Measurements from ENCODE around the gene OLFML2A.
A peak's percentile ranks its signal among the peaks of the same experiment; 100 is the strongest.
"Not testable (repeated sequence)": the region's sequence is repeated elsewhere in the genome, so short reads cannot be mapped to it uniquely, and the experiment has no call there.

OLFML2A gene

GRCh38 chr9:124776954-124777648, at the start of gene OLFML2A:
Gene OLFML2A (plus strand): TSS chr9:124777133. CDS start chr9:124777271, 138 bp downstream.
- DNase-seq = peak; percentile 20

- DNase-seq = no peak
Measured at GRCh38 chr9:124730772-124731171, 46.2 kb upstream of the OLFML2A start.

GRCh38 chr9:124733964-124734740, 42.8 kb upstream of the OLFML2A start:
- DNase-seq = no peak

GRCh38 chr9:124734741-124735083, 42.2 kb upstream of the OLFML2A start:
- not testable (repeated sequence) for DNase-seq

DNA sequence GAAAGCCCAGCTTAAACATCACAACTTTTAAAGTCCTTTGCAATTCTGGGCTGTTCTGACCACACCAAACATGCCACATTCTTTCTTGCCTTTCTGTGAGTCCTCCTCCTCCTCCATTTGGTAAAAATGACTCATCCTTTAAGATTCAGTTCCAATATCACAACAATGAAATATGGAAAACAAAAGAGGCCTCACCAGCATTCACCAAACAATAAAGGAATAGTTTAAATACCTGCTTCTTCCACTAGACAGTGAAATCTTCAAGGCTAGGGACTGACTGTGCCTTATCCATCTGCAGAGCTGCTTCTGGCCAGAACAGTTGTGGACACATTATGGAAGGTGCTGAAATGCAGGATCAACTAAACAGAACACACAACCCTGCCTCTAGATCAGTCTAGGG, 41.8 kb upstream of the OLFML2A start:
- peak; percentile 53 for DNase-seq

DNA sequence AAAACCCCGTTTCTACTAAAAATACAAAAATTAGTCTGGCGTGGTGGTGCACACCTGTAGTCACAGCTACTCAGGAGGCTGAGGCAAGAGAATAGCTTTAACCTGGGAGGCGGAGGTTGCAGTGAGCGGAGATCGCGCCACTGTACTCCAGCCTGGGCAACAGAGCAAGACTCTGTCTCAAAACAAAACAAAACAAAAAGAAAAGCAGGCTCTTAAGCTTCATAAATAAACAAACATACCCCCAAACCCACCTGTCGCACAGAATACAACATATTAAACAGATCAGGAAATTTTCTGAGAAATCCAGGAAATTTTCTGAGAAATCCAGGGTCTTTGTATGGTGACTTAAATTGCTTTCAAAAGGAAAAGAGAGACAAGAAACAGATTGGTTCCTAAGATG, 38.9 kb upstream of the OLFML2A start:
- not testable (repeated sequence) for DNase-seq

- no peak for DNase-seq
Measured at GRCh38 chr9:124739360-124739759, 37.6 kb upstream of the OLFML2A start.

DNA sequence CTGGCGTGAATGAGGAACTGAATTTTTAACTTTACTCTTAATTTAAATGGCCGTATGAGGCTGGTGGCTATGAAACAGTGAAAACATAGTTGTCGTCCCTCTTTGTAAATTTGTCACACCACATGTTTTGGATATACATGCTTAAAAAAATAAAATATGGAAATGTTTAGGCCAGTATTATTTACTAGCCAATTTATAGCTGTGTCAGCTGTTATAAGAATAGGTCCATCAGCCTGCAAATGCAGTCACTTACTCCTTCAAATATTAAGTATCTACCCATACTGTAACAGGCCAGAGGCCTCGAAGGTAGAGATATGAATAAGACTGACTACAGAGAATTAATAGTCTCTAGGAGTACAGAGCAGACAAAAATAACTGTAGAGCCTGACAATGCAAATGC, 35.8 kb upstream of the OLFML2A start:
- DNase-seq = no peak

DNA sequence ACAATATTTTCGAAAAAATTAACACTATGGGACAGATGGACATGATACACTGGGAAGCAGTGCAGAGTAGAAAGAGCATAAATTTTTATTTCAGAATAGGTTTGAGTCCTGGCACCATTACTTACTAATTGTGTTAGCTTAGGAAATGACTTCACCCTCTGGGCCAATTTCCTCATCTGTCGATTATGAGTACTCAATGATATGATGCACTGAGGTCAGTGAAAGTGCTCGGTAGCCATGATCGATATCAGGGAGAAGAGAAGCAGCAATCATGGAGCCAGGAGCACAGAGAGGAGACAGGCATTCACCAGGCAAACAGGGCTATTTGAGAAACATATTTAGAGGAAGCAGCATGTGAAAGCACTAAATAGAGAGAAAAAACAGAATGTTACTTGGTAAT, 35.3 kb upstream of the OLFML2A start:
- DNase-seq = no peak

- no peak for DNase-seq
Measured at GRCh38 chr9:124742940-124743339, 34.0 kb upstream of the OLFML2A start.

GRCh38 chr9:124743686-124744348, 33.1 kb upstream of the OLFML2A start:
- DNase-seq = no peak

- DNase-seq = no peak
Measured at GRCh38 chr9:124747065-124747464, 29.9 kb upstream of the OLFML2A start.

DNA sequence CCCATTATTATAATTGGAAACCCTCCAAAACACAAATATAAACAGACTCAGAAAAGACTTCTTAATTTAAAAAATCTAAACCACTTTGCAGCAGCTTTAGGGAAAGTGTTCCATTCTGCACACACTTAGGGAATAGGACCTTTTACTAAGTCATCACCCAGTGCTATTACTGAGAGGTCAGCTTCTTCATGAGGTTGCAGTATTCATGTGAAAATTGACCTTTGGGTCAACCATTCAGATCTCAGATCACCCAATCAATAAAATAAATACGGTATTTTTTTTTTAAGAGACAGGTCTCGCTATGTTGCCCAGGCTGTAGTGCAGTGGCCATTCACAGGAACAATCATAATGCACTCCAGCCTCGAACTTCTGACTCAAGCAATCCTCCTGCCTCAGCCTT, 27.6 kb upstream of the OLFML2A start:
- DNase-seq = no peak

DNA sequence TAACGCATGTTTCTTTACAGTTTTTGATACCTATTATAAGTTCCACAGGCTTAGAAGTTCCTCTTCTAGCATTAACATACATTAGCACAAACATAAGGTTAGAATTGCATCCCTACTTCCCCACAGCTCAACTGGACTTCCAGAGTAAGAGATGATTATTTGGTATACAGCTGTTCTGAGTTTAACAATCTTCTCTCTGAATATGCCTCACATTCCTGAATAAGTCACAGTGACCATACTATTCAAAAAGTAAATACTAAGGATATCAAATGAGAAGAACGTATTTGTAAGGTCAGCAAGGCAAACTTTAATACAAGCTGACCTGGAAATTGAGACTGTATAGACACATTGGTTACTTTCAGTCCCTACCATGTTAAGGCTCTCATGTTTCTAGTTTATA, 27.2 kb upstream of the OLFML2A start:
- DNase-seq = no peak

DNA sequence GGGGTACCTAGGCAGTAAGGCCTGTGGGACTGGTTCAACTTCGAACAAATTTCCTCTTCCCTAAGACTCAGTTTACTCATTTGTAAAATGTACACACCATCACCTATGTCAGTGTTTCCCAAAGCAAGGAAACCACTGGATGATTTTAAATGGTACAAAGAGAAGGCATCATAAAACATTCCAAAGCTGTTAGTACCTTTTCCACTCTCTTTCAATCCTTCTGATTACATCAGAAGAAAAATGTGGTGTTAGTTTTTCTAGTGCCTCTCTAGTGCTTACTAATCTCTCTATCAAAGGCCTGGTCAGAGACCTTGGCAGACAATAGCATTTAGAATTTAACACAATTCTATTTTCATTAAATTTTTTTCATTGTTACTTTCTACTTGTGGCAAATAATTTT, 24.0 kb upstream of the OLFML2A start:
- DNase-seq = no peak

GRCh38 chr9:124754289-124754688, 22.6 kb upstream of the OLFML2A start:
- DNase-seq = no peak

DNA sequence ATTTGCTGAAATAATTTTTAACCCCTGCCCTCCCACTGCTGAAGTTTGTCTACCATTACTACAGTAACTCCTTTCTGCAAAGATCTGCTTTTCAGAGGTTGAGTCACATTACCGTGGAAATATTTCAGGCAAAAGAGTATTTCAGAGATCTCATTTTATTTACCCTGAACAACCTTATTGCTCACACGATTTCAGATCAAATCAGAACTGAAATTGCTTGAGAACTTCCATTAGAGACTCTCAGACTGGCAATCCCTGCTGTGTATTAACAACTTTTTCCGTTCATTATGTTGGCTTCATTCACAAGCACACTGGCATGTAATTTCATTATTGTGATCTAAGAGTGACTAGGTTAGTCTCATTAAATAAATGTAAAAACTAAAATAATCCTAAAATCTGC, 21.9 kb upstream of the OLFML2A start:
- DNase-seq = no peak

DNA sequence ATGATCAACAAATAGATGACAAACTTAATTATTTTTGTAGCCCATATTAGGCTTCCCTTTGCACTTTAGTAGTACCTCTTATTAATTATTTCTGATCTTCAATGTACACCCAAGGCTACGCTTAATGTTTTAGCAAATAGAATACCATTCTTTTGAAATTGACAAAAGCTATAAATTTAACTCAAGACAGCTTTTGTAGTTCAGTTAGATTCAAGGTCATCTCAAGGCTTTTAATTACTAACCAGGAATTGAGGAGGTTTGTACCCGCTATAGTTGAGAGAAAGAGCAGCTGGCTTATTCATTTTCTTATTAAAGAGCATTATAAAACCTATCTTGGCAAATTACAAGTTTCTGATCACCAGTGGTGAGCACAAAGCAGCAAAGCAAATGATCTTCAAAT, 20.9 kb upstream of the OLFML2A start:
- DNase-seq = no peak

- no peak for DNase-seq
Measured at GRCh38 chr9:124757616-124758015, 19.3 kb upstream of the OLFML2A start.

DNA sequence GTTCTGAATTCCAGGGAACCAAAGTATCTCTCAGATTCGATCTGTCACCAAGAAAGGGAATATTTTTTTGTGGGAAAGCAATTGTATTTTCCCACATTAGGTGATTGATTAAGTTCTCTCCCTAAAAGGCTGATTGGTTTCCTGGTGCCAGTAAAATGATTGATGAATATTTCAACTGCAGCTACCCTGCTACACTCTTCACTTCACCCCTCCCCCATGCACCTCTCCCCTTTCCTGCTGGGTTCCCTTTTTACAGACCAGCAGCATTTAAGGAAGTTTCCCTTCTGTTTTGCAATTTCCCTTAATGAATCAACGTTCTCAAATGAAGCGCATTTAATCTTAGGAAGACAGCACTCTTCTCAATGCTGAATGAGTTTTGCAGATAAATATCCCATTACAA, 18.9 kb upstream of the OLFML2A start:
- no peak for DNase-seq

- no peak for DNase-seq
Measured at GRCh38 chr9:124758691-124759090, 18.2 kb upstream of the OLFML2A start.

DNA sequence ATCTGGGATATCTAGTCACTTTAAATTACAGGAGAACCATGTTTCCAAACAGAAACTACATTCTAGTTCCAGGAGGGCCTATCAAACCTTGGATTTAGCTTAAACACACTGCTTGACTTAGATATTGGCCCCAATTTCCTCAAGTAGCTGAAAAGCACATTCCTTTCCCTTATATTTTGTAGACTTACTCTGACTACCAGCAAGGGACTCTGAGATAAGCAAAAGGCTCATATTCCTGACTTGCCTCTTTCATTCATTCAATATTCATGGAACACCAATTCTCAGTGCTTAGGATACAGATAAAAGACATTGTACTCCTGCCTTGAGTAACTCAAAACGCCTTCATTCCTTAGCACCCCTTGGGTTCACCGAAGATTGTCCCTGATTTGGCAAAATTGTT, 17.6 kb upstream of the OLFML2A start:
- DNase-seq = no peak

DNA sequence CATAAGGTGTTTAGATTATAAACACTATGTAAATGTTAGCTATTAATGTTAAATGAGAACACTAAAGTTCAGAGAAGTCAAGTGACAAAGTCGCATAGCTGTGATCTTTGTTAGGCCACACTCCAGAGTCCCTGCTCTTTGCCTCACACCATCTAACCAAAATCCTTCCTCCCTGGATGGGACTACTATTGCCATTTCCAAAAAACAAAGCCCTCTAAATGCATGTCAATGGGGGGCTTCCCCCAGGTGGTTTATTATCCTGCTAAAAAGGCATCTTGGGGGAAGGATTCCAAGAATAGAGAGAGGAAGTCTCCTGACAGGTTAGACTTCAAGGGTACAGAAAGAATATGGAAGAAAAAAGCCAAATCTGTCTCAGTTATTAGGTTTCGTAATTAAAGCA, 16.2 kb upstream of the OLFML2A start:
- no peak for DNase-seq

GRCh38 chr9:124761196-124761595, 15.7 kb upstream of the OLFML2A start:
- no peak for DNase-seq
